ENCODE results near the gene TSPAN15. TPM values are rescaled to one million over a fixed set of nuclear protein-coding genes. Genes with fewer than 3 reads are reported as not detected.
A peak's percentile ranks its signal among the peaks of the same experiment; 100 is the strongest.

The TSPAN15 gene
- total and polyA plus RNA-seq, 2 experiments from 2014 or later = 6.6 to 10.1 TPM

DNA sequence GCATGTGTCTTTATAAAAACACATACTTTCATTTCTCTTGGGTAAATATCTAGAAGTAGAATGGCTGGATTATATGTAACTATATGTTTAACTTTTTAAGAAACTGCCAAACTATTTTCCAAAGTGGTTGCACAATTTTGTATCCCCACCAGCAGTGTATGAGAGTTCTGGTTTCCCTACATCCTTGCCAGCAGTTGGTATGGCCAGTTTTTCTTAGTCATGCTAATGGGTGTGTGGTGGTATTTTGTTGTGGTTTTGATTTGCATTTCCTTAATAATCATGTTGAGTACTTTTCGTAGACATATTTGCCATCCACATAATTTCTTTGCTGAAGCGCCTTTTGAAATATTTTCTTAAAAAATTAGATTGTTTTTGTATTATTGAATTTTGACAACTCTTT is 61.6 kb downstream of the TSPAN15 start:
- Histone ChIP-seq H3K27ac (ENCODE audit: low read depth) (no peak overlapping the region), H3K27me3 (ENCODE audit: insufficient read depth) (no peaks in the 10 kb centered on the region), H3F3A (replicated peaks; ENCODE audit: low read depth) (no peaks in the 10 kb centered on the region), H4K20me1 (replicated peaks; ENCODE audit: insufficient read depth) (peaks cover 3% of the 10 kb centered on the region), H3K4me1 (ENCODE audit: insufficient read depth) (peaks cover 4% of the 10 kb centered on the region; the same call in 1 of the 2 replicates), H3K9me2 (ENCODE audit: insufficient read depth) (no peaks in the 10 kb centered on the region), H3K4me3 (no peak overlapping the region), H2AFZ (no peak overlapping the region), H3K36me3 (ENCODE audit: insufficient read depth) (no peaks in the 10 kb centered on the region), H3K79me2 (replicated peaks; ENCODE audit: insufficient read depth) (no peaks in the 10 kb centered on the region), H3K4me2 (no peak overlapping the region)
- no peak for DNase-seq (ENCODE audit: low spot score)
- Mint-ChIP-seq H3K36me3 (ENCODE audit: low read depth) (no peaks in the 10 kb centered on the region), H3K4me3 (no peak overlapping the region), H3K4me1 (peaks cover 21% of the 10 kb centered on the region; the same call in 2 of the 3 replicates), H3K9me3 (no peaks in the 10 kb centered on the region), H3K27ac (no peak overlapping the region), H3K27me3 (ENCODE audit: insufficient read depth, low read depth, poor library complexity) (peaks cover 5% of the 10 kb centered on the region)
- TF ChIP-seq EZH2 (IDR thresholded peaks at IDR 0.05; ENCODE audit: low read depth, unreplicated experiment) = no peak
- no peak for TF ChIP-seq ZNF114 (CRISPR knock-in tag; IDR thresholded peaks at IDR 0.05)
- no peak for TF ChIP-seq CREB1 (CRISPR knock-in tag; IDR thresholded peaks at IDR 0.05; ENCODE audit: low read depth)
- TF ChIP-seq STAT1 (IDR thresholded peaks at IDR 0.05; ENCODE audit: unreplicated experiment) = no peak
- no peak for TF ChIP-seq POLR2AphosphoS5 (IDR thresholded peaks at IDR 0.05; ENCODE audit: low read depth)
- no peak for ATAC-seq

GRCh38 chr10:69513617-69514016 is 62.4 kb downstream of the TSPAN15 start:
- TF ChIP-seq ZNF114 (CRISPR knock-in tag; IDR thresholded peaks at IDR 0.05) (no peak), CREB1 (CRISPR knock-in tag; IDR thresholded peaks at IDR 0.05; ENCODE audit: low read depth) (no peak), NANOG (IDR thresholded peaks at IDR 0.05; ENCODE audit: borderline replicate concordance) (no peak), POLR2AphosphoS5 (IDR thresholded peaks at IDR 0.05; ENCODE audit: low read depth) (no peak), EZH2phosphoT487 (IDR thresholded peaks at IDR 0.05; ENCODE audit: unreplicated experiment) (no peak), ZNF331 (CRISPR knock-in tag; IDR thresholded peaks at IDR 0.05; ENCODE audit: low read depth) (no peak), JUNB (IDR thresholded peaks at IDR 0.05; ENCODE audit: unreplicated experiment) (no peak)
- TF ChIP-seq, protein P1, sequence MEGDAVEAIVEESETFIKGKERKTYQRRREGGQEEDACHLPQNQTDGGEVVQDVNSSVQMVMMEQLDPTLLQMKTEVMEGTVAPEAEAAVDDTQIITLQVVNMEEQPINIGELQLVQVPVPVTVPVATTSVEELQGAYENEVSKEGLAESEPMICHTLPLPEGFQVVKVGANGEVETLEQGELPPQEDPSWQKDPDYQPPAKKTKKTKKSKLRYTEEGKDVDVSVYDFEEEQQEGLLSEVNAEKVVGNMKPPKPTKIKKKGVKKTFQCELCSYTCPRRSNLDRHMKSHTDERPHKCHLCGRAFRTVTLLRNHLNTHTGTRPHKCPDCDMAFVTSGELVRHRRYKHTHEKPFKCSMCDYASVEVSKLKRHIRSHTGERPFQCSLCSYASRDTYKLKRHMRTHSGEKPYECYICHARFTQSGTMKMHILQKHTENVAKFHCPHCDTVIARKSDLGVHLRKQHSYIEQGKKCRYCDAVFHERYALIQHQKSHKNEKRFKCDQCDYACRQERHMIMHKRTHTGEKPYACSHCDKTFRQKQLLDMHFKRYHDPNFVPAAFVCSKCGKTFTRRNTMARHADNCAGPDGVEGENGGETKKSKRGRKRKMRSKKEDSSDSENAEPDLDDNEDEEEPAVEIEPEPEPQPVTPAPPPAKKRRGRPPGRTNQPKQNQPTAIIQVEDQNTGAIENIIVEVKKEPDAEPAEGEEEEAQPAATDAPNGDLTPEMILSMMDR (conservative IDR thresholded peaks at IDR 0.05; ENCODE audit: low read depth in 2 of 2) = peak; percentile 21; a peak in 3 of 4 replicates

More at GRCh38 chr10:69513617-69514016, 62.4 kb downstream of the TSPAN15 start:
- no peaks in the 10 kb centered on the region for H3K36me3 ChIP-seq (ENCODE audit: insufficient read depth)
- H3F3A ChIP-seq (replicated peaks; ENCODE audit: low read depth) = no peaks in the 10 kb centered on the region
- no peaks in the 10 kb centered on the region for H3K27me3 ChIP-seq (ENCODE audit: insufficient read depth)
- H3K36me3 Mint-ChIP-seq (ENCODE audit: low read depth) = no peaks in the 10 kb centered on the region
- DNase-seq (ENCODE audit: low spot score) (no peak), ATAC-seq (no peak)
- H3K4me1 Mint-ChIP-seq = peaks cover 21% of the 10 kb centered on the region; the same call in 2 of the 3 replicates
- peaks cover 4% of the 10 kb centered on the region; the same call in 1 of the 2 replicates for H3K4me1 ChIP-seq (ENCODE audit: insufficient read depth)
- no peaks in the 10 kb centered on the region for H3K9me2 ChIP-seq (ENCODE audit: insufficient read depth)
- H3K27ac ChIP-seq (ENCODE audit: low read depth) = no peak overlapping the region
- no peak overlapping the region for H3K4me2 ChIP-seq
- no peaks in the 10 kb centered on the region for H3K79me2 ChIP-seq (replicated peaks; ENCODE audit: insufficient read depth)
- no peak overlapping the region for H3K27ac Mint-ChIP-seq
- H3K4me3 Mint-ChIP-seq = no peak overlapping the region
- H2AFZ ChIP-seq = no peak overlapping the region
- no peaks in the 10 kb centered on the region for H3K9me3 Mint-ChIP-seq
- peaks cover 3% of the 10 kb centered on the region for H4K20me1 ChIP-seq (replicated peaks; ENCODE audit: insufficient read depth)
- no peak overlapping the region for H3K4me3 ChIP-seq
- peaks cover 5% of the 10 kb centered on the region for H3K27me3 Mint-ChIP-seq (ENCODE audit: insufficient read depth, low read depth, poor library complexity)

Measured in GM23338 (cell line).